Lower leg skin (tissue), 4 donors: ENCODE data around the gene ZNF618. TPM values are rescaled to one million over a fixed set of nuclear protein-coding genes. Genes with fewer than 3 reads are reported as not detected.

Source experiments
- DNase-seq, 2 donors: peaks; one replicate each; pipeline ENCODE4 v3.0.0-alpha.2; 2019; ENCODE audit warnings: low spot score in 2 of 2
- H3K4me3 ChIP-seq: fragments of 200-600 bp; sonication (generic); 2 replicates; pipeline ENCODE4 v1.5.1; 2017; ENCODE audit warnings: mild to moderate bottlenecking, low read depth; ENCODE audit not compliant: poor library complexity, severe bottlenecking
- POLR2A ChIP-seq, 2 donors: fragments of 450-650 bp; IDR thresholded peaks; one replicate each; pipeline ENCODE4 v1.6.1; 2016 to 2017; ENCODE audit warnings: antibody characterized with exemption in 2 of 2, mild to moderate bottlenecking in 1 of 2, moderate library complexity in 1 of 2
- WGBS, 2 donors: methylation state at CpG; one replicate each; pipeline ENCODE4 v1.1.5; 2018; 5-methylcytosine and 5-hydroxymethylcytosine counted together
- intact Hi-C: fragments of 100-400 bp; cut with DNase I; formaldehyde crosslinking; loops from one replicate; pipeline ENCODE4 v1.15.0; 2023; ENCODE audit warnings: low total_unique reads
- total RNA-seq, 4 donors: library from RNA; depleted of rRNA; stranded (reverse); fragments of >200 nt; gene quantifications; one replicate each; pipeline ENCODE4 v1.1.0, GENCODE V29; 2016
- TF ChIP-seq, protein P1 (sequence below), 3 donors: fragments of 450-650 bp; IDR thresholded peaks; one replicate each; pipeline ENCODE4 v1.5.1; 2016; ENCODE audit warnings: antibody characterized with exemption in 3 of 3, mild to moderate bottlenecking in 3 of 3, moderate library complexity in 2 of 3

Gene ZNF618
- total RNA-seq, 4 donors from 2014 or later, result 1.1 to 4.1 (median 2.5) TPM

DNA sequence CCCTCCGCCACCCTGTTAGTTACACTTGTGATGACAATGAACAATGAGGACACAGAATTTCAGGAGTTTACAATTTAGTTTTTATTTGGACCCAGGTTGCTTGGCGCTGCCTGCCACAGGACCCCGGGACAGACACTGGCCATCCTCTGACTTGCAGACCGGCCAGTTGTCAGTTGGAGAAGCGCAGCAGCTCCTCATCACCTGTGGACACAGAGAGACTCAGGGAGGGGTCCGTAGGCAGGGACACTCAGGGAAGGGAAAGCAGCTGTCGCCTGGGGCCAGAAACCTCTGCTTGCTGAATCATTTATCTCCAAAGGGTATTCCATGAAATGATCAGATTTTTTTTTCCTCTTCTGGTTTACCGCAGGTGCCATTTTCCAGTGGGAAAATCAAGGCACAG lies 184.0 kb downstream of the ZNF618 start:
- H3K4me3 ChIP-seq, result no peak overlapping the region
- intact Hi-C loops, result no loop called here
- TF ChIP-seq, protein P1, sequence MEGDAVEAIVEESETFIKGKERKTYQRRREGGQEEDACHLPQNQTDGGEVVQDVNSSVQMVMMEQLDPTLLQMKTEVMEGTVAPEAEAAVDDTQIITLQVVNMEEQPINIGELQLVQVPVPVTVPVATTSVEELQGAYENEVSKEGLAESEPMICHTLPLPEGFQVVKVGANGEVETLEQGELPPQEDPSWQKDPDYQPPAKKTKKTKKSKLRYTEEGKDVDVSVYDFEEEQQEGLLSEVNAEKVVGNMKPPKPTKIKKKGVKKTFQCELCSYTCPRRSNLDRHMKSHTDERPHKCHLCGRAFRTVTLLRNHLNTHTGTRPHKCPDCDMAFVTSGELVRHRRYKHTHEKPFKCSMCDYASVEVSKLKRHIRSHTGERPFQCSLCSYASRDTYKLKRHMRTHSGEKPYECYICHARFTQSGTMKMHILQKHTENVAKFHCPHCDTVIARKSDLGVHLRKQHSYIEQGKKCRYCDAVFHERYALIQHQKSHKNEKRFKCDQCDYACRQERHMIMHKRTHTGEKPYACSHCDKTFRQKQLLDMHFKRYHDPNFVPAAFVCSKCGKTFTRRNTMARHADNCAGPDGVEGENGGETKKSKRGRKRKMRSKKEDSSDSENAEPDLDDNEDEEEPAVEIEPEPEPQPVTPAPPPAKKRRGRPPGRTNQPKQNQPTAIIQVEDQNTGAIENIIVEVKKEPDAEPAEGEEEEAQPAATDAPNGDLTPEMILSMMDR (IDR thresholded peaks at IDR 0.05), result no peak
- no peak for TF ChIP-seq POLR2A (IDR thresholded peaks at IDR 0.05)
- 93 to 99% methylated on average over 8 of the region's 8 CpGs for WGBS, 2 donors
- peak in 1 of 2 donors; percentile 31 for DNase-seq

DNA sequence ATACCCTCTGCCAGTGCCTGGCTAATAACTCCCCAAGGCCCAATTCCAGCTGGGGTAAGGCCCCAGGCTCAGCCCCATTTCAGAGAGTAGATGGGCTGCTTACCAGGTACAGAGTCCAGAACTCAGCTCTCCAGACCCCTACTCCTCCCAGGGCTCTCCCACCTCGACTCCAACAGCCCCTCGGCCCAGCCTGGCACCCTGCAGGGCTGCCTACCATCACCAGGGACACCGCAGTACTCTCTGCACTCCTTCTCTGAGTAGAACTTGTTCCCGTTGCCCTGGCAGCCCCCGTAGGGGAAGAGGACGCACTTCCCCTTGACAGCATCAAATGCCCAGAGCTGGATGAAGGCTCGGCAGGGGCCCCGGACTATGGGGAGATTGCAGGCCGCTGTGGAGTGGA lies 184.6 kb downstream of the ZNF618 start:
- TF ChIP-seq POLR2A (IDR thresholded peaks at IDR 0.05), result no peak
- TF ChIP-seq, protein P1 (IDR thresholded peaks at IDR 0.05), result no peak
- WGBS, 2 donors, result 80 to 81% methylated on average over 9 of the region's 9 CpGs
- peak in 1 of 2 donors; percentile 80 for DNase-seq
- intact Hi-C loops, result no loop called here
- no peak overlapping the region for H3K4me3 ChIP-seq

DNA sequence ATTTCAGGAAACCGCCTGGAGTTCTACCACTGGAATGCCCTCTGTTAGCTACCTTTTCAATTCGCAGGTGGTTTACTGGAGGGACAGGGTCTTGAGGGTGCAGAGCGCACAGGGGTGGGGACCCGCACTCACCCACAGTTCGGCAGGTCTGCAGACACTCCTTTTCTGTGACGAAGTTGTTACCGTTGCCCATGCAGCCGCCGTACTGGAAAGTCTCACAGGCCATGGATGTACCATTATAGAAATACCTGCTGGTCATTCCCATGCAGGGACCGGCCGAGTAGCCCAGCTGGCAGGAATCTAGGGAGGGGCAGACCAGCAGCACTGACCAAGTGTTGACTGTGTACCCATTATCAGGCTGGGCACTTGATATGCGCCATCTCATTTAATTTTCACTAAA lies 185.2 kb downstream of the ZNF618 start:
- TF ChIP-seq POLR2A (IDR thresholded peaks at IDR 0.05), result no peak
- TF ChIP-seq, protein P1 (IDR thresholded peaks at IDR 0.05), result no peak
- no peak overlapping the region for H3K4me3 ChIP-seq
- intact Hi-C loops, result no loop called here
- peak in 1 of 2 donors; percentile 63 for DNase-seq
- 93 to 94% methylated on average over 12 of the region's 12 CpGs for WGBS, 2 donors

DNA sequence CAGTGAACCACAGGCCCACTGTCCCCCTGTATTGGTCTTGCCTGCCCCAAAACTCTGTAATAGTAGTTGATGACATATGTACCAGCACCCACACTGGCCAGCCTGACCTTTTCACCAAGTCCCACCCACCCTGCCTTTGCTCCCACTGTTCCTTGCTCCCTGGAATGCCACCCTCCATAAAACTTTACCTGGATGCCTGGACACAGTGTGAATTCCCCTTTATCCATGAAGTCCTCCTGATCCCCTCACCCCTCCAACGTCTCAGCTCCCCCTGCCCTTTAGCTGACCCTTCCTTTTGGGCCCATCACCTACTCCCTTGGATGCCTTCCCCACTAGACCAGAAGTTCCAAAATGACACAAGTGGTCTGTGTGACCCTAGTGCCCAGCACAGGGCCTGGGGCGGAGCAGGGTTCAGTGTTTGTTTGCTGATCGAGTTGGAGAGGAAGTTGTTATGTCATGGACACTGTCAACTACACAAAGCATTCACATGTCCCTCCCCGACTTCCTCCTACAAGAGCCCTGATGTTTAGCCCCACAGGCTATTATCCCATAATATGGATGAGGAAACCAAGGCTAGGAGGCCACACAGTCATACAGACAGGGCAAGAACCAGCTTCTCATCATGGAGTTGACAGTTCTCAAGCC lies 185.8 kb downstream of the ZNF618 start:
- DNase-seq, result peak in 1 of 2 donors; percentile 59
- no peak overlapping the region for H3K4me3 ChIP-seq
- TF ChIP-seq POLR2A (IDR thresholded peaks at IDR 0.05), result no peak
- TF ChIP-seq, protein P1 (IDR thresholded peaks at IDR 0.05), result no peak
- 66 to 76% methylated on average over 4 of the region's 4 CpGs for WGBS, 2 donors
- intact Hi-C loops, result no loop called here

DNA sequence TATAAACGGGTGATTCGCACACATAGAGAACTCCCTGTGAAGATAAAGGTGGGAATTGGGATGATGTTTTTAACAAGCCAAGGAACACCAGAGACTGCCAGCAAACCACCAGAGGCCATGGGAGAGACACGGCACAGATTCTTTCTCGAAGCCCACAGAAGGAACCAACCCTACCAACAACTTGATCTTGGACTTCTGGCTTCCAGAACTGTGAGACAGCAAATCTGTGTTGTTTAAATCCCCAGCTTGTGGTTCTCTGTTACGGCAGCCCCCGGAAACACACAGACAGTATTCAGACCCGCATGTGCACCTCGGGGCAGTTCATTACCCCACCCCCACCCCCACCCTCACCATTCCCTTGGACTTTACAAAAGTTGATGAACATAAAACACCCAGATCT lies 189.2 kb downstream of the ZNF618 start:
- 79 to 90% methylated on average over 8 of the region's 8 CpGs for WGBS, 2 donors
- no peak overlapping the region for H3K4me3 ChIP-seq
- intact Hi-C loops, result no loop called here
- peak in 1 of 2 donors; percentile 15 for DNase-seq
- no peak for TF ChIP-seq POLR2A (IDR thresholded peaks at IDR 0.05)
- TF ChIP-seq, protein P1 (IDR thresholded peaks at IDR 0.05), result no peak
